GM12878 (cell line): Measurements from ENCODE around the gene GSG1L2. TPM values are rescaled to one million over a fixed set of nuclear protein-coding genes. Genes with fewer than 3 reads are reported as not detected.

Experiments
- ATAC-seq: fragments of 200-7000 bp; cut with Tn5 transposase; 3 replicates; pipeline ENCODE4 v1.9.1; 2020; ENCODE audit warnings: mild to moderate bottlenecking, moderate library complexity
- BruUV-seq: library from RNA; stranded (reverse); fragments of 400-500 nt; replicated peaks from 2 replicates; lab custom pipeline; 2021; lab: Mats Ljungman, UMichigan
- CTCF ChIA-PET: fragments of 300-600 bp; sonication (Branson Sonifier 250); formaldehyde crosslinking; extraction: SDS; loops from one replicate; lab custom pipeline; 2021; ENCODE audit warnings: inconsistent platforms; lab: Yijun Ruan, JAX
- POLR2A ChIA-PET: fragments of 350-600 bp; formaldehyde crosslinking; extraction: SDS; loops from one replicate; lab custom pipeline; 2021; ENCODE audit warnings: inconsistent platforms; lab: Charles Lee
- RAD21 ChIA-PET: fragments of 300-600 bp; sonication (Branson Sonifier 250); formaldehyde crosslinking; loops from one replicate; lab custom pipeline; 2023; ENCODE audit warnings: antibody characterized with exemption; ENCODE audit not compliant: unreplicated experiment; lab: Charles Lee
- SMC1A ChIA-PET: fragments of 300-600 bp; sonication (Branson Sonifier 250); formaldehyde crosslinking; loops from one replicate; lab custom pipeline; 2023; ENCODE audit not compliant: unreplicated experiment, uncharacterized antibody; lab: Charles Lee
- DNase-seq: peaks from one replicate; pipeline ENCODE4 v3.0.0-alpha.2; 2011; ENCODE audit warnings: low read depth, low spot score
- FAIRE-seq: peaks from 3 replicates; lab custom pipeline; 2011; peaks lifted over from hg19 to GRCh38; lab: Jason Lieb, UNC
- H2AFZ ChIP-seq: 2 replicates; pipeline ENCODE4 v1.6.0; 2011; ENCODE audit warnings: low read depth, low read length, control low read depth; ENCODE audit not compliant: control insufficient read depth
- H3K27ac ChIP-seq: 2 replicates; pipeline ENCODE4 v1.5.1; 2011; ENCODE audit warnings: control low read depth; ENCODE audit not compliant: control insufficient read depth, insufficient read depth
- H3K27me3 ChIP-seq, 2 experiments: replicated peaks in 1 of 2; 2 replicates each; pipeline versions ENCODE4 v1.6.0 to v1.6.1; 2011; ENCODE audit warnings: low read length in 1 of 2; ENCODE audit not compliant: control insufficient read depth in 2 of 2, insufficient read depth in 2 of 2
- H3K36me3 ChIP-seq, 2 experiments: 2 replicates each; pipeline ENCODE4 v1.5.1; 2011; ENCODE audit warnings: low read length in 1 of 2; ENCODE audit not compliant: control insufficient read depth in 2 of 2, insufficient read depth in 2 of 2
- H3K4me1 ChIP-seq: 2 replicates; pipeline ENCODE4 v1.6.1; 2011; ENCODE audit warnings: mild to moderate bottlenecking, low read length, moderate library complexity, mixed read lengths; ENCODE audit not compliant: control insufficient read depth, insufficient read depth
- H3K4me2 ChIP-seq: 2 replicates; pipeline ENCODE4 v1.6.0; 2011; ENCODE audit warnings: control low read depth; ENCODE audit not compliant: control insufficient read depth, insufficient read depth
- H3K4me3 ChIP-seq: fragments of 200-600 bp; sonication (generic); 2 replicates; pipeline ENCODE4 v1.5.1; 2016
- H3K79me2 ChIP-seq: 2 replicates; pipeline ENCODE4 v1.6.0; 2011; ENCODE audit warnings: low read length; ENCODE audit not compliant: control insufficient read depth, insufficient read depth
- H3K9ac ChIP-seq: 2 replicates; pipeline ENCODE4 v1.8.0; 2011; ENCODE audit warnings: low read length, control low read depth, mixed read lengths; ENCODE audit not compliant: control insufficient read depth, insufficient read depth
- H3K9me3 ChIP-seq: replicated peaks from 3 replicates; pipeline ENCODE4 v1.5.1; 2011; ENCODE audit warnings: mild to moderate bottlenecking, low read length; ENCODE audit not compliant: control insufficient read depth, insufficient read depth
- H4K20me1 ChIP-seq: 2 replicates; pipeline ENCODE4 v1.6.0; 2011; ENCODE audit not compliant: control insufficient read depth, insufficient read depth
- CBX5 ChIP-seq: sonication (generic); IDR thresholded peaks from 2 replicates; pipeline ENCODE4 v1.6.1; 2016; ENCODE audit warnings: low read depth, moderate library complexity, mild to moderate bottlenecking, inconsistent platforms
- CREB1 ChIP-seq: IDR thresholded peaks from 2 replicates; pipeline ENCODE4 v1.6.1; 2012; ENCODE audit warnings: low read depth, mild to moderate bottlenecking, inconsistent platforms
- CTCF ChIP-seq, 3 experiments: IDR thresholded peaks in 2 of 3; conservative IDR thresholded peaks in 1 of 3; 2 replicates each; pipeline ENCODE4 v1.5.1; 2011; ENCODE audit warnings: low read depth in 3 of 3, low read length in 3 of 3, mild to moderate bottlenecking in 3 of 3, control low read depth in 2 of 3, moderate library complexity in 2 of 3, inconsistent platforms in 1 of 3, mixed read lengths in 1 of 3; ENCODE audit not compliant: control insufficient read depth in 2 of 3, insufficient read depth in 1 of 3; ENCODE audit errors: extremely low read depth in 1 of 3
- HDGF ChIP-seq: fragments of 450-650 bp; IDR thresholded peaks from 2 replicates; pipeline ENCODE4 v1.6.1; 2016; ENCODE audit warnings: antibody characterized with exemption
- IRF4 ChIP-seq: IDR thresholded peaks from 2 replicates; pipeline ENCODE4 v1.6.1; 2011; ENCODE audit warnings: low read depth, low read length
- NBN ChIP-seq: fragments of 450-650 bp; IDR thresholded peaks from 2 replicates; pipeline ENCODE4 v1.6.1; 2016
- NFYB ChIP-seq: IDR thresholded peaks from 2 replicates; pipeline ENCODE4 v1.6.1; 2011; ENCODE audit warnings: low read depth, mild to moderate bottlenecking, low read length, improper control_type of control experiment, moderate library complexity; ENCODE audit not compliant: insufficient read depth
- RAD21 ChIP-seq: IDR thresholded peaks from 2 replicates; pipeline ENCODE4 v1.6.1; 2011; ENCODE audit warnings: mild to moderate bottlenecking, low read depth, low read length, moderate library complexity; ENCODE audit not compliant: insufficient read depth
- RUNX3 ChIP-seq: IDR thresholded peaks from 2 replicates; pipeline ENCODE4 v1.6.1; 2012; ENCODE audit warnings: low read length, inconsistent platforms
- TAF1 ChIP-seq: IDR thresholded peaks from 2 replicates; pipeline ENCODE4 v1.6.1; 2011; ENCODE audit warnings: mild to moderate bottlenecking, low read depth, low read length, borderline replicate concordance
- TARDBP ChIP-seq: IDR thresholded peaks from 2 replicates; pipeline ENCODE4 v1.6.1; 2016; ENCODE audit warnings: borderline replicate concordance
- WGBS: methylation state at CpG from one replicate; pipeline ENCODE4 v1.1.6; 2016; ENCODE audit warnings: low lambda C conversion rate; ENCODE audit not compliant: insufficient replicate concordance, insufficient coverage; ENCODE audit errors: missing lambda C conversion rate; 5-methylcytosine and 5-hydroxymethylcytosine counted together
- in situ Hi-C: fragments of 300-500 bp; cut with MboI; formaldehyde crosslinking; loops from 9 replicates; pipeline ENCODE4 v1.14.3; 2018; ENCODE audit warnings: mixed read lengths
- intact Hi-C: fragments of 100-400 bp; cut with micrococcal nuclease; formaldehyde crosslinking; loops from one replicate; pipeline ENCODE4 v1.14.2; 2022; ENCODE audit not compliant: unreplicated experiment
- polyA plus RNA-seq, 11 experiments: library from polyadenylated mRNA; depleted of rRNA in 4 of 11; unstranded in 6 of 11; stranded (reverse) in 5 of 11; fragments of >200 nt; fragmentation: Nextera tagmentation in 4 of 11; fragmentation: Illumina TruSeq in 1 of 11; extraction: Ambion mirVana in 4 of 11; extraction: Trizol in 1 of 11; gene quantifications; 1 replicate in 1 of 11; 2 replicates in 10 of 11; pipeline versions ENCODE4 v1.2.1 to v1.2.3, GENCODE V29; 2011 to 2016; ENCODE audit warnings: inconsistent platforms in 2 of 11, missing spikeins in 2 of 11, low read depth in 1 of 11
- total RNA-seq, 4 experiments: library from RNA; depleted of rRNA in 3 of 4; stranded (reverse); fragments of >200 nt in 3 of 4; fragmentation: Illumina TruSeq in 1 of 4; extraction: Trizol in 1 of 4; gene quantifications; 2 replicates each; pipeline versions ENCODE4 v1.2.1 to v1.2.3, GENCODE V29; 2013 to 2021

Gene GSG1L2
- total and polyA plus RNA-seq, 10 of the 15 experiments (the other 5 are each of a cell fraction or from before 2014, with no cell fraction given) = not detected

GRCh38 chr17:9768381-9768934 is 53.4 kb downstream of the GSG1L2 start:
- Histone ChIP-seq H3K9ac (no peak overlapping the region), H3K27me3 (no peaks in the 10 kb centered on the region), H2AFZ (no peak overlapping the region), H3K4me1 (no peaks in the 10 kb centered on the region), H3K9me3 (no peaks in the 10 kb centered on the region), H3K27ac (no peak overlapping the region), H3K4me2 (no peak overlapping the region), H3K79me2 (no peaks in the 10 kb centered on the region), H3K36me3 (no peaks in the 10 kb centered on the region), H3K4me3 (no peak overlapping the region), H4K20me1 (no peaks in the 10 kb centered on the region)
- in situ Hi-C loops (no loop called here), intact Hi-C loops (loop anchor here (2.0 to 5.0 kb wide), 2 partner anchors 40 to 191 kb away; partner anchors contain the start of genes CFAP52 and STX8)
- SMC1A ChIA-PET = interaction anchor here (0.6 to 1.2 kb wide), 5 partner anchors 9 to 191 kb away, joined by 3 to 5 read pairs (median 3); no protein-coding TSS in a partner anchor
- WGBS = 13% methylated on average over 5 of the region's 5 CpGs
- CTCF ChIA-PET = interaction anchor here (0.7 to 1.7 kb wide), 22 partner anchors 8 to 1369 kb away, joined by 3 to 12 read pairs (median 5); partner anchors contain the start of genes CFAP52 and STX8
- RAD21 ChIA-PET = interaction anchor here (0.7 to 1.9 kb wide), 5 partner anchors 38 to 1708 kb away, joined by 3 to 8 read pairs (median 3); partner anchors contain the start of genes CFAP52 and STX8
- POLR2A ChIA-PET = no interaction called here
- FAIRE-seq = peak; percentile 38
- no peak for DNase-seq
- peak; percentile 22; the same call in 1 of the 3 replicates for ATAC-seq
- 0 out of 2 replicates have a peak, but pooled peaks have one; percentile 29 for TF ChIP-seq RAD21
- TF ChIP-seq TARDBP = no peak
- no peak for TF ChIP-seq HDGF
- no peak for TF ChIP-seq CBX5
- TF ChIP-seq RUNX3 = no peak
- TF ChIP-seq NFYB = no peak
- TF ChIP-seq IRF4 = no peak
- peak in 2 of 3 experiments; percentile 8 to 21; a peak in 2 of 6 replicates for TF ChIP-seq CTCF (IDR thresholded peaks at IDR 0.05 in 2 of 3, conservative IDR thresholded peaks at IDR 0.05 in 1 of 3; ENCODE audit: control insufficient read depth in 2 of 3, extremely low read depth in 1 of 3, insufficient read depth in 1 of 3, low read depth in 3 of 3, low read length in 3 of 3)
- TF ChIP-seq TAF1 = no peak
- TF ChIP-seq NBN = no peak
- no peak for TF ChIP-seq CREB1
- no TSS peak for BruUV-seq
